ENCODE measurements around the gene RTEL1.

RTEL1 gene

GRCh38 chr20:63692436-63693082 lies 34.4 kb downstream of the RTEL1 start:
- Histone ChIP-seq H3K36me3 (ENCODE audit: control insufficient read depth in 1 of 2, insufficient read depth in 2 of 2, low read length in 2 of 2) (peaks cover 0 to 18% of the 10 kb centered on the region in 2 donors), H3K27me3 (ENCODE audit: low read depth, low read length) (no peaks in the 10 kb centered on the region), H3K9me3 (ENCODE audit: control insufficient read depth in 1 of 2, low read length in 2 of 2) (no peaks in the 10 kb centered on the region), H3K27ac (ENCODE audit: low read length) (no peak overlapping the region), H3K4me1 (ENCODE audit: control insufficient read depth in 1 of 2, insufficient read depth in 2 of 2, low read length in 2 of 2) (peaks cover 0 to 12% of the 10 kb centered on the region in 2 donors), H3K4me3 (ENCODE audit: low read depth in 1 of 2, low read length in 2 of 2) (no peak overlapping the region)

DNA sequence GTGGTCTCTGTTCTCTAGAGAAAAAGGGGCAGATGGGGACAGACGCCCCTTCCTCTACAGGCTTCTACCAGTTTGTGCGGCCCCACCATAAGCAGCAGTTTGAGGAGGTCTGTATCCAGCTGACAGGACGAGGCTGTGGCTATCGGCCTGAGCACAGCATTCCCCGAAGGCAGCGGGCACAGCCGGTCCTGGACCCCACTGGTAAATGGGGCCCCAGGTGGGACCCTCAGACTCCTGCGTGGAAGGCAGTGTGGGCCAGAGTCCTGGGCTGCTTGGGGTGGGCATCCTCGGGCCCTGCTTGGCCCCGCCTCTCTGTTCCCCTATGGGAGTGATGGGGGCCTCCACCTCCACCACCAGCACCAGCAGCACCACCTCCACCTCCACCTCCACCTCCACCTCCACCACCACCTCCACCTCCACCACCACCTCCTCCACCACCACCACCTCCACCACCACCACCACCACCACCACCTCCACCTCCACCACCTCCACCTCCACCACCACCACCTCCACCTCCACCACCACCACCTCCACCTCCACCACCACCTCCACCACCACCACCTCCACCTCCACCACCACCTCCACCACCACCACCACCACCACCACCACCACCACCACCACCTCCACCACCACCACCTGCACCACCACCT lies 35.1 kb downstream of the RTEL1 start:
- H3K36me3 ChIP-seq (ENCODE audit: control insufficient read depth in 1 of 2, insufficient read depth in 2 of 2, low read length in 2 of 2), result peaks cover 0 to 18% of the 10 kb centered on the region in 2 donors
- H3K27ac ChIP-seq (ENCODE audit: low read length), result no peak overlapping the region
- H3K27me3 ChIP-seq (ENCODE audit: low read depth, low read length), result no peaks in the 10 kb centered on the region
- H3K4me3 ChIP-seq (ENCODE audit: low read depth in 1 of 2, low read length in 2 of 2), result no peak overlapping the region
- no peaks in the 10 kb centered on the region for H3K9me3 ChIP-seq (ENCODE audit: control insufficient read depth in 1 of 2, low read length in 2 of 2)
- H3K4me1 ChIP-seq (ENCODE audit: control insufficient read depth in 1 of 2, insufficient read depth in 2 of 2, low read length in 2 of 2), result peaks cover 0 to 13% of the 10 kb centered on the region in 2 donors

GRCh38 chr20:63693733-63694583 lies 35.8 kb downstream of the RTEL1 start:
- Histone ChIP-seq H3K9me3 (ENCODE audit: control insufficient read depth in 1 of 2, low read length in 2 of 2) (no peaks in the 10 kb centered on the region), H3K4me1 (ENCODE audit: control insufficient read depth in 1 of 2, insufficient read depth in 2 of 2, low read length in 2 of 2) (peaks cover 0 to 18% of the 10 kb centered on the region in 2 donors), H3K36me3 (ENCODE audit: control insufficient read depth in 1 of 2, insufficient read depth in 2 of 2, low read length in 2 of 2) (peaks cover 0 to 18% of the 10 kb centered on the region in 2 donors), H3K27ac (ENCODE audit: low read length) (no peak overlapping the region), H3K27me3 (ENCODE audit: low read depth, low read length) (no peaks in the 10 kb centered on the region), H3K4me3 (ENCODE audit: low read depth in 1 of 2, low read length in 2 of 2) (no peak overlapping the region)

DNA sequence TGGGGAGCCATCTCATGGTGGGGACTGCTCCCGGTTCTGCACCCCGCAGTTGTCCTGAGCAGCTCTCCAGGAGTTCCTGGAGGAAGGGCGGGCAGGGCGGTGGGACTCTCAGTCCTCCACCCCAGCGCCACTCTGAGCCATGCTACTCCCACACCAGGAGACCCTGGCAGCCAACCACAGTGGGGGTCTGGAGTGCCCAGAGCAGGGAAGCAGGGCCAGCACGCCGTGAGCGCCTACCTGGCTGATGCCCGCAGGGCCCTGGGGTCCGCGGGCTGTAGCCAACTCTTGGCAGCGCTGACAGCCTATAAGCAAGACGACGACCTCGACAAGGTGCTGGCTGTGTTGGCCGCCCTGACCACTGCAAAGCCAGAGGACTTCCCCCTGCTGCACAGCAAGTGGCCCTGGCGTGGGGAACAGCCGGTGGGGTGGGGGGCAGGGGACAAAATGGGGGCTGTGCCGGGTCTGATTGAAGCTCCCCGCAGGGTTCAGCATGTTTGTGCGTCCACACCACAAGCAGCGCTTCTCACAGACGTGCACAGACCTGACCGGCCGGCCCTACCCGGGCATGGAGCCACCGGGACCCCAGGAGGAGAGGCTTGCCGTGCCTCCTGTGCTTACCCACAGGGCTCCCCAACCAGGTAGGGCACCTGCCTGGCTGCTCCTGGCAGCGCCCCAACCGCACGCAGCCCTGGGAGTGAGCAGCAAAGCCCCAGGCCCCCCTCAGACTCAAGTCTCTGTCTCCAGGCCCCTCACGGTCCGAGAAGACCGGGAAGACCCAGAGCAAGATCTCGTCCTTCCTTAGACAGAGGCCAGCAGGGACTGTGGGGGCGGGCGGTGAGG lies 36.7 kb downstream of the RTEL1 start:
- no peak overlapping the region for H3K4me3 ChIP-seq (ENCODE audit: low read depth in 1 of 2, low read length in 2 of 2)
- H3K9me3 ChIP-seq (ENCODE audit: control insufficient read depth in 1 of 2, low read length in 2 of 2), result no peaks in the 10 kb centered on the region
- H3K4me1 ChIP-seq (ENCODE audit: control insufficient read depth in 1 of 2, insufficient read depth in 2 of 2, low read length in 2 of 2), result peaks cover 0 to 18% of the 10 kb centered on the region in 2 donors
- H3K36me3 ChIP-seq (ENCODE audit: control insufficient read depth in 1 of 2, insufficient read depth in 2 of 2, low read length in 2 of 2), result peaks cover 0 to 18% of the 10 kb centered on the region in 2 donors
- no peak overlapping the region for H3K27ac ChIP-seq (ENCODE audit: low read length)
- no peaks in the 10 kb centered on the region for H3K27me3 ChIP-seq (ENCODE audit: low read depth, low read length)

DNA sequence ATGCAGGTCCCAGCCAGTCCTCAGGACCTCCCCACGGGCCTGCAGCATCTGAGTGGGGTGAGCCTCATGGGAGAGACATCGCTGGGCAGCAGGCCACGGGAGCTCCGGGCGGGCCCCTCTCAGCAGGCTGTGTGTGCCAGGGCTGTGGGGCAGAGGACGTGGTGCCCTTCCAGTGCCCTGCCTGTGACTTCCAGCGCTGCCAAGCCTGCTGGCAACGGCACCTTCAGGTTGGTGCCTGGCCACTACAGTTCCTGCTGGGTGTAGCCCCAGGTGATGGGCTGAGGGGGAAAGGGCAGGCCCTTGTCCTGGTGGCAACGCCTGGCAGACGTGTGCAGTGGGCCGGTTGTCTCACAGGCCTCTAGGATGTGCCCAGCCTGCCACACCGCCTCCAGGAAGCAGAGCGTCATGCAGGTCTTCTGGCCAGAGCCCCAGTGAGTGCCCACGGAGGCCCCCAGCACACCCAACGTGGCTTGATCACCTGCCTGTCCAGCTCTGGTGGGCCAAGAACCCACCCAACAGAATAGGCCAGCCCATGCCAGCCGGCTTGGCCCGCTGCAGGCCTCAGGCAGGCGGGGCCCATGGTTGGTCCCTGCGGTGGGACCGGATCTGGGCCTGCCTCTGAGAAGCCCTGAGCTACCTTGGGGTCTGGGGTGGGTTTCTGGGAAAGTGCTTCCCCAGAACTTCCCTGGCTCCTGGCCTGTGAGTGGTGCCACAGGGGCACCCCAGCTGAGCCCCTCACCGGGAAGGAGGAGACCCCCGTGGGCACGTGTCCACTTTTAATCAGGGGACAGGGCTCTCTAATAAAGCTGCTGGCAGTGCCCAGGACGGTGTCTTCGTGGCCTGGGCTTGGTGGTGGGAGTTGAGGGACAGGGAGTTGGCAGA lies 37.6 kb downstream of the RTEL1 start:
- peaks cover 0 to 18% of the 10 kb centered on the region in 2 donors for H3K4me1 ChIP-seq (ENCODE audit: control insufficient read depth in 1 of 2, insufficient read depth in 2 of 2, low read length in 2 of 2)
- H3K9me3 ChIP-seq (ENCODE audit: control insufficient read depth in 1 of 2, low read length in 2 of 2), result no peaks in the 10 kb centered on the region
- no peak overlapping the region for H3K4me3 ChIP-seq (ENCODE audit: low read depth in 1 of 2, low read length in 2 of 2)
- peaks cover 0 to 18% of the 10 kb centered on the region in 2 donors for H3K36me3 ChIP-seq (ENCODE audit: control insufficient read depth in 1 of 2, insufficient read depth in 2 of 2, low read length in 2 of 2)
- H3K27ac ChIP-seq (ENCODE audit: low read length), result no peak overlapping the region
- no peaks in the 10 kb centered on the region for H3K27me3 ChIP-seq (ENCODE audit: low read depth, low read length)

- Histone ChIP-seq H3K9me3 (ENCODE audit: control insufficient read depth in 1 of 2, low read length in 2 of 2) (no peaks in the 10 kb centered on the region), H3K36me3 (ENCODE audit: control insufficient read depth in 1 of 2, insufficient read depth in 2 of 2, low read length in 2 of 2) (peaks cover 0 to 18% of the 10 kb centered on the region in 2 donors), H3K27ac (ENCODE audit: low read length) (no peak overlapping the region), H3K27me3 (ENCODE audit: low read depth, low read length) (no peaks in the 10 kb centered on the region), H3K4me1 (ENCODE audit: control insufficient read depth in 1 of 2, insufficient read depth in 2 of 2, low read length in 2 of 2) (peaks cover 0 to 18% of the 10 kb centered on the region in 2 donors), H3K4me3 (ENCODE audit: low read depth in 1 of 2, low read length in 2 of 2) (peak overlapping the region in 1 of 2 donors; percentile 35)
Measured at GRCh38 chr20:63696306-63696627, 38.2 kb downstream of the RTEL1 start.

GRCh38 chr20:63696628-63697356 lies 38.7 kb downstream of the RTEL1 start, which contains the start of gene TNFRSF6B:
TSS of gene TNFRSF6B (plus strand) at chr20:63696652. CDS start at chr20:63696768, 116 bp downstream.
- H3K4me1 ChIP-seq (ENCODE audit: control insufficient read depth in 1 of 2, insufficient read depth in 2 of 2, low read length in 2 of 2), result peaks cover 0 to 18% of the 10 kb centered on the region in 2 donors
- no peak within 1 kb of the TSS for H3K27ac ChIP-seq (ENCODE audit: low read length)
- H3K9me3 ChIP-seq (ENCODE audit: control insufficient read depth in 1 of 2, low read length in 2 of 2), result no peaks in the 10 kb centered on the region
- H3K27me3 ChIP-seq (ENCODE audit: low read depth, low read length), result no peaks in the 10 kb centered on the region
- H3K36me3 ChIP-seq (ENCODE audit: control insufficient read depth in 1 of 2, insufficient read depth in 2 of 2, low read length in 2 of 2), result peaks cover 0 to 18% of the 10 kb centered on the region in 2 donors
- H3K4me3 ChIP-seq (ENCODE audit: low read depth in 1 of 2, low read length in 2 of 2), result peak within 1 kb of the TSS in 1 of 2 donors; percentile 35

GRCh38 chr20:63697357-63697867 lies 39.3 kb downstream of the RTEL1 start:
- peaks cover 0 to 18% of the 10 kb centered on the region in 2 donors for H3K4me1 ChIP-seq (ENCODE audit: control insufficient read depth in 1 of 2, insufficient read depth in 2 of 2, low read length in 2 of 2)
- no peaks in the 10 kb centered on the region for H3K9me3 ChIP-seq (ENCODE audit: control insufficient read depth in 1 of 2, low read length in 2 of 2)
- H3K27ac ChIP-seq (ENCODE audit: low read length), result no peak overlapping the region
- no peaks in the 10 kb centered on the region for H3K27me3 ChIP-seq (ENCODE audit: low read depth, low read length)
- H3K36me3 ChIP-seq (ENCODE audit: control insufficient read depth in 1 of 2, insufficient read depth in 2 of 2, low read length in 2 of 2), result peaks cover 0 to 18% of the 10 kb centered on the region in 2 donors
- H3K4me3 ChIP-seq (ENCODE audit: low read depth in 1 of 2, low read length in 2 of 2), result peak overlapping the region in 1 of 2 donors; percentile 35

DNA sequence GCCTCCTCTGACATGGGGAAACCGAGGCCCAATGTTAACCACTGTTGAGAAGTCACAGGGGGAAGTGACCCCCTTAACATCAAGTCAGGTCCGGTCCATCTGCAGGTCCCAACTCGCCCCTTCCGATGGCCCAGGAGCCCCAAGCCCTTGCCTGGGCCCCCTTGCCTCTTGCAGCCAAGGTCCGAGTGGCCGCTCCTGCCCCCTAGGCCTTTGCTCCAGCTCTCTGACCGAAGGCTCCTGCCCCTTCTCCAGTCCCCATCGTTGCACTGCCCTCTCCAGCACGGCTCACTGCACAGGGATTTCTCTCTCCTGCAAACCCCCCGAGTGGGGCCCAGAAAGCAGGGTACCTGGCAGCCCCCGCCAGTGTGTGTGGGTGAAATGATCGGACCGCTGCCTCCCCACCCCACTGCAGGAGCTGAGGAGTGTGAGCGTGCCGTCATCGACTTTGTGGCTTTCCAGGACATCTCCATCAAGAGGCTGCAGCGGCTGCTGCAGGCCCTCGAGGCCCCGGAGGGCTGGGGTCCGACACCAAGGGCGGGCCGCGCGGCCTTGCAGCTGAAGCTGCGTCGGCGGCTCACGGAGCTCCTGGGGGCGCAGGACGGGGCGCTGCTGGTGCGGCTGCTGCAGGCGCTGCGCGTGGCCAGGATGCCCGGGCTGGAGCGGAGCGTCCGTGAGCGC lies 39.9 kb downstream of the RTEL1 start:
- Histone ChIP-seq H3K27ac (ENCODE audit: low read length) (no peak overlapping the region), H3K9me3 (ENCODE audit: control insufficient read depth in 1 of 2, low read length in 2 of 2) (no peaks in the 10 kb centered on the region), H3K27me3 (ENCODE audit: low read depth, low read length) (no peaks in the 10 kb centered on the region)

More for the DNA sequence above, 39.9 kb downstream of the RTEL1 start:
- H3K4me3 ChIP-seq (ENCODE audit: low read depth in 1 of 2, low read length in 2 of 2), result no peak overlapping the region
- H3K36me3 ChIP-seq (ENCODE audit: control insufficient read depth in 1 of 2, insufficient read depth in 2 of 2, low read length in 2 of 2), result peaks cover 0 to 18% of the 10 kb centered on the region in 2 donors
- H3K4me1 ChIP-seq (ENCODE audit: control insufficient read depth in 1 of 2, insufficient read depth in 2 of 2, low read length in 2 of 2), result peaks cover 0 to 18% of the 10 kb centered on the region in 2 donors

All from muscle layer of duodenum (tissue), 2 donors.